ENCODE measurements around the gene GRAMD4.

- TF ChIP-seq POLR2AphosphoS5 (IDR thresholded peaks at IDR 0.05): no peak
- TF ChIP-seq CTCF (IDR thresholded peaks at IDR 0.05): no peak
These were observed 87.1 kb downstream of the GRAMD4 start for GRCh38 chr22:46707305-46707704.

All from transverse colon (tissue), 4 donors.